HepG2 (cell line): ENCODE data around the gene UBR7. TPM values are rescaled to one million over a fixed set of nuclear protein-coding genes. Genes with fewer than 3 reads are reported as not detected.

Experiments used
- ATAC-seq: fragments of 200-7000 bp; cut with Tn5 transposase; 3 replicates; pipeline ENCODE4 v1.9.1; 2020; ENCODE audit warnings: mild to moderate bottlenecking, moderate library complexity
- BruUV-seq: library from RNA; stranded (reverse); fragments of 400-500 nt; replicated peaks from 2 replicates; lab custom pipeline; 2021; lab: Mats Ljungman, UMichigan
- CTCF ChIA-PET: fragments of 300-600 bp; formaldehyde crosslinking; extraction: SDS; loops from one replicate; lab custom pipeline; 2021; ENCODE audit warnings: low total read pairs, inconsistent platforms, low intra/inter-chr PET ratio; lab: Yijun Ruan, JAX
- POLR2A ChIA-PET: fragments of 350-600 bp; sonication (Branson Sonifier 250); formaldehyde crosslinking; loops from one replicate; lab custom pipeline; 2020; ENCODE audit warnings: antibody characterized with exemption, inconsistent platforms; lab: Yijun Ruan, JAX
- DNase-seq: peaks from one replicate; pipeline ENCODE4 v3.0.0-alpha.2; 2015; ENCODE audit warnings: low spot score
- FAIRE-seq: peaks from 3 replicates; lab custom pipeline; 2011; peaks lifted over from hg19 to GRCh38; lab: Jason Lieb, UNC
- H2AFZ ChIP-seq: one replicate; pipeline ENCODE4 v1.6.1; 2011; ENCODE audit warnings: low read length, inconsistent platforms
- H3K27ac ChIP-seq: fragments of 300-600 bp; 3 replicates; pipeline ENCODE4 v1.8.0; 2011; ENCODE audit warnings: mixed run types, mild to moderate bottlenecking, mixed read lengths, low read length, inconsistent platforms; ENCODE audit not compliant: insufficient read depth; ENCODE audit errors: extremely low read length
- H3K27me3 ChIP-seq, 2 experiments: fragments of 200-600 bp in 1 of 2; 2 replicates in 1 of 2; 3 replicates in 1 of 2; pipeline versions ENCODE4 v1.6.0 to v1.8.0; 2011; ENCODE audit warnings: low read length in 2 of 2, mild to moderate bottlenecking in 2 of 2, moderate library complexity in 2 of 2, inconsistent platforms in 1 of 2; ENCODE audit not compliant: insufficient read depth in 2 of 2, control insufficient read depth in 1 of 2
- H3K36me3 ChIP-seq, 2 experiments: fragments of 200-600 bp in 1 of 2; replicated peaks in 1 of 2; 2 replicates in 1 of 2; 3 replicates in 1 of 2; pipeline versions ENCODE4 v1.5.1 to v1.8.0; 2011; ENCODE audit warnings: low read length in 2 of 2, inconsistent platforms in 1 of 2; ENCODE audit not compliant: insufficient read depth in 2 of 2, control insufficient read depth in 1 of 2
- H3K4me1 ChIP-seq: 2 replicates; pipeline ENCODE4 v1.5.1; 2012; ENCODE audit warnings: low read length, inconsistent platforms; ENCODE audit not compliant: insufficient read depth
- H3K4me2 ChIP-seq: 2 replicates; pipeline ENCODE4 v1.6.0; 2011; ENCODE audit warnings: low read depth, low read length, inconsistent platforms
- H3K4me3 ChIP-seq, 3 experiments: fragments of 200-600 bp in 1 of 3; sonication (generic), shearing (Covaris generic) in 1 of 3; replicated peaks in 1 of 3; 2 replicates each; pipeline ENCODE4 v1.5.1; 2011 to 2016; ENCODE audit warnings: low read length in 3 of 3, inconsistent platforms in 2 of 3, low read depth in 2 of 3, mild to moderate bottlenecking in 2 of 3, control low read depth in 1 of 3, mixed read lengths in 1 of 3; ENCODE audit not compliant: insufficient read depth in 1 of 3
- H3K79me2 ChIP-seq: one replicate; pipeline ENCODE4 v1.6.1; 2011; ENCODE audit warnings: low read length, inconsistent platforms; ENCODE audit not compliant: insufficient read depth
- H3K9ac ChIP-seq: 2 replicates; pipeline ENCODE4 v1.6.0; 2011; ENCODE audit warnings: mild to moderate bottlenecking, low read depth, low read length, inconsistent platforms; ENCODE audit not compliant: insufficient read depth
- H3K9me3 ChIP-seq: 2 replicates; pipeline ENCODE4 v1.5.1; 2012; ENCODE audit warnings: mild to moderate bottlenecking, low read length
- H4K20me1 ChIP-seq: 2 replicates; pipeline ENCODE4 v1.6.0; 2011; ENCODE audit warnings: inconsistent platforms, mild to moderate bottlenecking, low read length, moderate library complexity; ENCODE audit not compliant: insufficient read depth
- ARNT ChIP-seq: fragments of 450-650 bp; IDR thresholded peaks from 2 replicates; pipeline ENCODE4 v1.6.1; 2017
- CREM ChIP-seq, 2 experiments: sonication (generic) in 1 of 2; formaldehyde crosslinking in 1 of 2; IDR thresholded peaks; 2 replicates each; pipeline versions ENCODE4 v1.4.0 to v1.6.1; 2016 to 2020; ENCODE audit warnings: antibody characterized with exemption in 1 of 2, mild to moderate bottlenecking in 1 of 2, missing genetic modification reagents in 1 of 2
- DNMT1 ChIP-seq: sonication (generic); formaldehyde crosslinking; IDR thresholded peaks from 2 replicates; pipeline ENCODE4 v1.5.1; 2020; ENCODE audit warnings: mild to moderate bottlenecking, missing genetic modification reagents
- KDM5A ChIP-seq: fragments of 200-600 bp; sonication (generic); IDR thresholded peaks from 2 replicates; pipeline ENCODE4 v1.7.0; 2018; ENCODE audit warnings: antibody characterized with exemption, mild to moderate bottlenecking, low read length, borderline replicate concordance
- KMT2B ChIP-seq: IDR thresholded peaks from 2 replicates; pipeline ENCODE4 v1.6.1; 2016; ENCODE audit warnings: missing genetic modification reagents, missing compliant biosample characterization
- NFKB2 ChIP-seq: sonication (generic); formaldehyde crosslinking; IDR thresholded peaks from 2 replicates; pipeline ENCODE4 v1.4.0; 2020; ENCODE audit warnings: missing genetic modification reagents, borderline replicate concordance
- POLR2G ChIP-seq: fragments of 200-400 bp; formaldehyde crosslinking; IDR thresholded peaks from 2 replicates; pipeline ENCODE4 v1.6.1; 2018; ENCODE audit warnings: mild to moderate bottlenecking, low read depth, low read length, moderate library complexity
- RBAK ChIP-seq: sonication (generic); formaldehyde crosslinking; IDR thresholded peaks from 2 replicates; pipeline ENCODE4 v1.5.1; 2020; ENCODE audit warnings: mild to moderate bottlenecking, missing genetic modification reagents
- TAF1 ChIP-seq: sonication (generic); formaldehyde crosslinking; IDR thresholded peaks from 2 replicates; pipeline ENCODE4 v1.4.0; 2020; ENCODE audit warnings: missing genetic modification reagents
- TEAD2 ChIP-seq: sonication (generic); formaldehyde crosslinking; IDR thresholded peaks from 2 replicates; pipeline ENCODE4 v1.9.0; 2021; ENCODE audit warnings: missing genetic modification reagents
- ZNF207 ChIP-seq: fragments of 450-650 bp; IDR thresholded peaks from 2 replicates; pipeline ENCODE4 v1.6.1; 2016; ENCODE audit warnings: antibody characterized with exemption, borderline replicate concordance
- ZNF3 ChIP-seq: IDR thresholded peaks from 2 replicates; pipeline ENCODE4 v1.7.0; 2017; ENCODE audit warnings: inconsistent platforms
- WGBS: methylation state at CpG from one replicate; pipeline ENCODE4 v1.1.6; 2017; ENCODE audit warnings: low lambda C conversion rate; 5-methylcytosine and 5-hydroxymethylcytosine counted together
- in situ Hi-C: cut with HindIII; loops from 2 replicates; pipeline ENCODE4 v1.10.0; 2017; ENCODE audit warnings: low pct_unique_long_range_greater_than_20kb; ENCODE audit not compliant: extremely low pct_ligation_motif_present
- intact Hi-C: fragments of 100-400 bp; cut with micrococcal nuclease; formaldehyde crosslinking; loops from one replicate; pipeline ENCODE4 v1.10.0; 2022; ENCODE audit not compliant: unreplicated experiment
- polyA plus RNA-seq, 8 experiments: library from polyadenylated mRNA; depleted of rRNA in 3 of 8; stranded (reverse) in 7 of 8; unstranded in 1 of 8; fragments of >200 nt; fragmentation: Illumina TruSeq in 4 of 8; extraction: Trizol in 4 of 8; gene quantifications; 2 replicates each; pipeline versions ENCODE4 v1.2.1 to v1.2.3, GENCODE V29; 2011 to 2016; ENCODE audit warnings: low read depth in 4 of 8, missing spikeins in 1 of 8, mixed read lengths in 1 of 8; ENCODE audit not compliant: insufficient read depth in 1 of 8
- total RNA-seq, 5 experiments: library from RNA; depleted of rRNA; stranded (reverse); fragments of >200 nt; fragmentation: Illumina TruSeq; extraction: Trizol; gene quantifications; 2 replicates each; pipeline ENCODE4 v1.2.3, GENCODE V29; 2016; ENCODE audit warnings: low read depth in 1 of 5
- TF ChIP-seq, protein P1 (sequence below): IDR thresholded peaks from 2 replicates; pipeline ENCODE4 v1.6.1; 2012; ENCODE audit warnings: low read depth, low read length, improper control_type of control experiment
- TF ChIP-seq, protein P2 (sequence below): sonication (generic); formaldehyde crosslinking; IDR thresholded peaks from 2 replicates; pipeline ENCODE4 v1.4.0; 2020; ENCODE audit warnings: mild to moderate bottlenecking, missing genetic modification reagents

Gene UBR7
- total and polyA plus RNA-seq, 2 of the 13 experiments (the other 11 are each of a cell fraction or from before 2014, with no cell fraction given), result 11.0 to 19.7 TPM

DNA sequence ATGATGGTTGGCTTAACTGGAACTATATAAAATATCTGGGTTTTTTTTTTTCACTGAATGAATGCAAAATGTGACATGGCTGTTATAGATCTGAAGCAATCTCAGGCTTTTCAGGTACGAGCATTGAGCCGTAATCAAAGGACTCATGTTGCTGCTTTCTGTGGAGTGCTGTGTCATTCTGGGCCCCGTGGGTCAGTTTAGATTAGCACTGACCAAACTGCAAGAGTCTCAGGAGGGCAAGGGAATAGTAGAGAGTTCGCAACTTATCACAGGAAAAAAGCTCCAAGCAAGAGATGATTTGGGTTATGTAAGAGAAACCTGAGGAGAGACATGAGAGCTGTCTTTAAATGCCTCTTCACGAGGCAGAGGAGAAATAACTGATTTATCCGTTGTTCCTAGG is 59.1 kb downstream of the UBR7 start:
- no TSS peak for BruUV-seq
- Histone ChIP-seq H3K79me2 (no peaks in the 10 kb centered on the region), H3K27ac (no peak overlapping the region), H4K20me1 (no peaks in the 10 kb centered on the region), H3K9me3 (no peaks in the 10 kb centered on the region), H3K9ac (no peak overlapping the region), H3K4me3 (no peak overlapping the region), H3K36me3 (peaks cover 7 to 21% of the 10 kb centered on the region in 2 experiments), H2AFZ (no peak overlapping the region), H3K27me3 (no peaks in the 10 kb centered on the region), H3K4me2 (no peak overlapping the region), H3K4me1 (peaks cover 23% of the 10 kb centered on the region)
- CTCF ChIA-PET, result no interaction called here
- DNase-seq, result no peak
- FAIRE-seq, result no peak
- ATAC-seq, result no peak
- in situ Hi-C loops (no loop called here), intact Hi-C loops (no loop called here)
- TF ChIP-seq KDM5A (no peak), RBAK (CRISPR knock-in tag) (no peak), POLR2G (no peak), KMT2B (CRISPR knock-in tag) (no peak), CREM (IDR thresholded peaks at IDR 0.05) (no peak), CREM (CRISPR knock-in tag; IDR thresholded peaks at IDR 0.05) (no peak), ARNT (no peak)
- WGBS, result 94% methylated on average over 6 of the region's 6 CpGs
- POLR2A ChIA-PET, result no interaction called here

DNA sequence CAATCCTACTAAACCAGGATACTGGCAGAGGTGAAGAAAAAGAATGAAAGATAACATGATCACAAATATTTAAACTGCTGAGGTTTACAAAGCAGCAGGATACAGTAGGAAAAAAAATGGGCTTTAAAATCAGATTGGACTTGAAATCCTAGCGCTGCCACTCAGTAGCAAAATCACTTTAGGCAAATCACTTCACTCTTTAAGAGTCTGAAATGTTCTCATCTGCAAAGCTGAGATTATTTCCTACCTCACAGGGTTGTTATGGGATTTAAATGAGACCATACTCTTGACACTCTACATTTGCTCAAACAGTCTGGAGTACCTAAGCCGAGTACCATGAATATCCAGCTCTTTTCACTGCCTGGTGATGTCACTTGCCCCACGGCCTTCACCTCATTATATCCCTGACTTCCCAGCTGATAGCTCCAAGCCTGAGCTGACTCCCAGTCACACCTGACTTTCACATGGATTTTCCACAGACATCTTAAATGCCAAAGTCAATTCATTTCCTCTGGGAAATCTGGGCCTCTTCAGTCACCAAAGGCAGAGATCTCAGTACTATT is 60.2 kb downstream of the UBR7 start:
- Histone ChIP-seq H3K4me2 (no peak overlapping the region), H3K36me3 (peaks cover 6 to 16% of the 10 kb centered on the region in 2 experiments), H3K79me2 (no peaks in the 10 kb centered on the region), H3K4me3 (no peak overlapping the region), H3K4me1 (peaks cover 23% of the 10 kb centered on the region), H4K20me1 (no peaks in the 10 kb centered on the region), H3K9me3 (no peaks in the 10 kb centered on the region), H3K9ac (no peak overlapping the region), H2AFZ (no peak overlapping the region), H3K27ac (no peak overlapping the region), H3K27me3 (no peaks in the 10 kb centered on the region)
- BruUV-seq, result no TSS peak
- no peak for ATAC-seq
- in situ Hi-C loops, result no loop called here
- 86% methylated on average over 3 of the region's 3 CpGs for WGBS
- FAIRE-seq, result no peak
- no peak for DNase-seq
- intact Hi-C loops, result no loop called here
- ChIA-PET POLR2A (no interaction called here), CTCF (no interaction called here)
- TF ChIP-seq, protein P1, sequence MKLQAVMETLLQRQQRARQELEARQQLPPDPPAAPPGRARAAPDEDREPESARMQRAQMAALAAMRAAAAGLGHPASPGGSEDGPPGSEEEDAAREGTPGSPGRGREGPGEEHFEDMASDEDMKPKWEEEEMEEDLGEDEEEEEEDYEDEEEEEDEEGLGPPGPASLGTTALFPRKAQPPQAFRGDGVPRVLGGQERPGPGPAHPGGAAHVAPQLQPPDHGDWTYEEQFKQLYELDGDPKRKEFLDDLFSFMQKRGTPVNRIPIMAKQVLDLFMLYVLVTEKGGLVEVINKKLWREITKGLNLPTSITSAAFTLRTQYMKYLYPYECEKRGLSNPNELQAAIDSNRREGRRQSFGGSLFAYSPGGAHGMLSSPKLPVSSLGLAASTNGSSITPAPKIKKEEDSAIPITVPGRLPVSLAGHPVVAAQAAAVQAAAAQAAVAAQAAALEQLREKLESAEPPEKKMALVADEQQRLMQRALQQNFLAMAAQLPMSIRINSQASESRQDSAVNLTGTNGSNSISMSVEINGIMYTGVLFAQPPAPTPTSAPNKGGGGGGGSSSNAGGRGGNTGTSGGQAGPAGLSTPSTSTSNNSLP, result no peak
- TF ChIP-seq ZNF3 (CRISPR knock-in tag) (no peak), NFKB2 (CRISPR knock-in tag) (no peak), TEAD2 (CRISPR knock-in tag) (no peak), ZNF207 (no peak), TAF1 (CRISPR knock-in tag) (no peak), DNMT1 (no peak)
- TF ChIP-seq, protein P2, sequence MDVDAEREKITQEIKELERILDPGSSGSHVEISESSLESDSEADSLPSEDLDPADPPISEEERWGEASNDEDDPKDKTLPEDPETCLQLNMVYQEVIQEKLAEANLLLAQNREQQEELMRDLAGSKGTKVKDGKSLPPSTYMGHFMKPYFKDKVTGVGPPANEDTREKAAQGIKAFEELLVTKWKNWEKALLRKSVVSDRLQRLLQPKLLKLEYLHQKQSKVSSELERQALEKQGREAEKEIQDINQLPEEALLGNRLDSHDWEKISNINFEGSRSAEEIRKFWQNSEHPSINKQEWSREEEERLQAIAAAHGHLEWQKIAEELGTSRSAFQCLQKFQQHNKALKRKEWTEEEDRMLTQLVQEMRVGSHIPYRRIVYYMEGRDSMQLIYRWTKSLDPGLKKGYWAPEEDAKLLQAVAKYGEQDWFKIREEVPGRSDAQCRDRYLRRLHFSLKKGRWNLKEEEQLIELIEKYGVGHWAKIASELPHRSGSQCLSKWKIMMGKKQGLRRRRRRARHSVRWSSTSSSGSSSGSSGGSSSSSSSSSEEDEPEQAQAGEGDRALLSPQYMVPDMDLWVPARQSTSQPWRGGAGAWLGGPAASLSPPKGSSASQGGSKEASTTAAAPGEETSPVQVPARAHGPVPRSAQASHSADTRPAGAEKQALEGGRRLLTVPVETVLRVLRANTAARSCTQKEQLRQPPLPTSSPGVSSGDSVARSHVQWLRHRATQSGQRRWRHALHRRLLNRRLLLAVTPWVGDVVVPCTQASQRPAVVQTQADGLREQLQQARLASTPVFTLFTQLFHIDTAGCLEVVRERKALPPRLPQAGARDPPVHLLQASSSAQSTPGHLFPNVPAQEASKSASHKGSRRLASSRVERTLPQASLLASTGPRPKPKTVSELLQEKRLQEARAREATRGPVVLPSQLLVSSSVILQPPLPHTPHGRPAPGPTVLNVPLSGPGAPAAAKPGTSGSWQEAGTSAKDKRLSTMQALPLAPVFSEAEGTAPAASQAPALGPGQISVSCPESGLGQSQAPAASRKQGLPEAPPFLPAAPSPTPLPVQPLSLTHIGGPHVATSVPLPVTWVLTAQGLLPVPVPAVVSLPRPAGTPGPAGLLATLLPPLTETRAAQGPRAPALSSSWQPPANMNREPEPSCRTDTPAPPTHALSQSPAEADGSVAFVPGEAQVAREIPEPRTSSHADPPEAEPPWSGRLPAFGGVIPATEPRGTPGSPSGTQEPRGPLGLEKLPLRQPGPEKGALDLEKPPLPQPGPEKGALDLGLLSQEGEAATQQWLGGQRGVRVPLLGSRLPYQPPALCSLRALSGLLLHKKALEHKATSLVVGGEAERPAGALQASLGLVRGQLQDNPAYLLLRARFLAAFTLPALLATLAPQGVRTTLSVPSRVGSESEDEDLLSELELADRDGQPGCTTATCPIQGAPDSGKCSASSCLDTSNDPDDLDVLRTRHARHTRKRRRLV, result no peak
